ENCODE results near the gene SSC5D.

The SSC5D gene

DNA sequence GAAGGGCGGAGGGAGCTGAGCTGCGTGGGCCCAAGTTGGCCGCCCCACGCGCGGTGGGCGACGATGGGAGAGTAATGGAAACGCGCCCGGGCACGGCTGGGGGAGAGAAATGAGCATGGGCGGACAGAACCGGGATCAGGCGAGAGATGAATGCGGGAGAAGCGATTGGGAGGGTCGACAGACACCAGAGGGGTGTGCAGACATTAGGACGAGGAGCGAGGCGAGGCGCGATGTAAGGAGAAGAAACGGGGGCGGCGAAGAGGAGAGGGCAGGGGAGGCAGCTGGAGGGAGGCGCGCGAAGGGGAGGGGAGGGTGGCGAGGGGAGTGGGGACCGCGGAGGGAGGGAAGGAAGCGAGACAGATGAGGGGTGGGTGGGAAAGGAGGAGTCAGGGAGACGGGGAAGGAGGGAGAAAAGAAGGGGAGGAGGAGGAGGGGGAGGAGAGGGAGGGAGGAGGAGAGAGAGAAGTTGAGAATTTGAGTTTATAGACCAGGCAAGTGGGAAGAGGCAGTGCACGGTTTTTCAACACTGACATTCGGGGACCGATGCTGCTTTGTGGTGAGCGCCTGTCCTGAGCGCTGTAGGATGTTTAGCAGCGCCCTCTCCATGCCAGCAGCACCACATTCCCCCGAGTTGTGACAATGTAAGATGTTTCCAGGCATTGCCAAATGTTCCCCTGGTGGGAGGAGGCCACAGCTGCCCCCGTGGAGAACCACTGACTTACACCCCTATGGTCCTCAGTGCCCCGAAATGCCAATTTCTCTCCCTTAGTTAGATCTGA is 45.0 kb upstream of the SSC5D start, which contains the start of gene SHISA7 (continued):
- peak; percentile 65 for TF ChIP-seq ZBTB17 (tag by site-specific recombination; IDR thresholded peaks at IDR 0.05)
- peak; percentile 89 for TF ChIP-seq SCRT2 (tag by site-specific recombination; IDR thresholded peaks at IDR 0.05)
- no peak for TF ChIP-seq ZNF521 (tag by site-specific recombination; IDR thresholded peaks at IDR 0.05)
- TF ChIP-seq ZNF221 (tag by site-specific recombination; IDR thresholded peaks at IDR 0.05; ENCODE audit: borderline replicate concordance), result no peak
- no peak; the same call in 1 of the 2 replicates for TF ChIP-seq ZBTB48 (tag by site-specific recombination; IDR thresholded peaks at IDR 0.05)
- TF ChIP-seq, protein P1, sequence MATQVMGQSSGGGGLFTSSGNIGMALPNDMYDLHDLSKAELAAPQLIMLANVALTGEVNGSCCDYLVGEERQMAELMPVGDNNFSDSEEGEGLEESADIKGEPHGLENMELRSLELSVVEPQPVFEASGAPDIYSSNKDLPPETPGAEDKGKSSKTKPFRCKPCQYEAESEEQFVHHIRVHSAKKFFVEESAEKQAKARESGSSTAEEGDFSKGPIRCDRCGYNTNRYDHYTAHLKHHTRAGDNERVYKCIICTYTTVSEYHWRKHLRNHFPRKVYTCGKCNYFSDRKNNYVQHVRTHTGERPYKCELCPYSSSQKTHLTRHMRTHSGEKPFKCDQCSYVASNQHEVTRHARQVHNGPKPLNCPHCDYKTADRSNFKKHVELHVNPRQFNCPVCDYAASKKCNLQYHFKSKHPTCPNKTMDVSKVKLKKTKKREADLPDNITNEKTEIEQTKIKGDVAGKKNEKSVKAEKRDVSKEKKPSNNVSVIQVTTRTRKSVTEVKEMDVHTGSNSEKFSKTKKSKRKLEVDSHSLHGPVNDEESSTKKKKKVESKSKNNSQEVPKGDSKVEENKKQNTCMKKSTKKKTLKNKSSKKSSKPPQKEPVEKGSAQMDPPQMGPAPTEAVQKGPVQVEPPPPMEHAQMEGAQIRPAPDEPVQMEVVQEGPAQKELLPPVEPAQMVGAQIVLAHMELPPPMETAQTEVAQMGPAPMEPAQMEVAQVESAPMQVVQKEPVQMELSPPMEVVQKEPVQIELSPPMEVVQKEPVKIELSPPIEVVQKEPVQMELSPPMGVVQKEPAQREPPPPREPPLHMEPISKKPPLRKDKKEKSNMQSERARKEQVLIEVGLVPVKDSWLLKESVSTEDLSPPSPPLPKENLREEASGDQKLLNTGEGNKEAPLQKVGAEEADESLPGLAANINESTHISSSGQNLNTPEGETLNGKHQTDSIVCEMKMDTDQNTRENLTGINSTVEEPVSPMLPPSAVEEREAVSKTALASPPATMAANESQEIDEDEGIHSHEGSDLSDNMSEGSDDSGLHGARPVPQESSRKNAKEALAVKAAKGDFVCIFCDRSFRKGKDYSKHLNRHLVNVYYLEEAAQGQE (tag by site-specific recombination; IDR thresholded peaks at IDR 0.05), result no peak
- TF ChIP-seq KLF1 (tag by site-specific recombination; IDR thresholded peaks at IDR 0.05), result peak; percentile 63; the same call in 1 of the 2 replicates
- TF ChIP-seq ZNF266 (tag by site-specific recombination; IDR thresholded peaks at IDR 0.05; ENCODE audit: low read depth), result no peak
- TF ChIP-seq ZNF114 (tag by site-specific recombination; IDR thresholded peaks at IDR 0.05), result no peak
- TF ChIP-seq PRDM1 (tag by site-specific recombination; IDR thresholded peaks at IDR 0.05), result no peak
- TF ChIP-seq ZNF19 (tag by site-specific recombination; IDR thresholded peaks at IDR 0.05; ENCODE audit: low read depth), result no peak
- TF ChIP-seq ZBTB21 (tag by site-specific recombination; IDR thresholded peaks at IDR 0.05), result no peak
- TF ChIP-seq, protein P2, sequence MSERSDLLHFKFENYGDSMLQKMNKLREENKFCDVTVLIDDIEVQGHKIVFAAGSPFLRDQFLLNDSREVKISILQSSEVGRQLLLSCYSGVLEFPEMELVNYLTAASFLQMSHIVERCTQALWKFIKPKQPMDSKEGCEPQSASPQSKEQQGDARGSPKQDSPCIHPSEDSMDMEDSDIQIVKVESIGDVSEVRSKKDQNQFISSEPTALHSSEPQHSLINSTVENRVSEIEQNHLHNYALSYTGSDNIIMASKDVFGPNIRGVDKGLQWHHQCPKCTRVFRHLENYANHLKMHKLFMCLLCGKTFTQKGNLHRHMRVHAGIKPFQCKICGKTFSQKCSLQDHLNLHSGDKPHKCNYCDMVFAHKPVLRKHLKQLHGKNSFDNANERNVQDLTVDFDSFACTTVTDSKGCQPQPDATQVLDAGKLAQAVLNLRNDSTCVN (tag by site-specific recombination; optimal IDR thresholded peaks at IDR 0.05), result peak; percentile 53
- no peak for TF ChIP-seq ZNF548 (tag by site-specific recombination; IDR thresholded peaks at IDR 0.05)
- TF ChIP-seq RBAK (tag by site-specific recombination; IDR thresholded peaks at IDR 0.05), result no peak
- TF ChIP-seq HOXD13 (CRISPR knock-in tag; IDR thresholded peaks at IDR 0.05; ENCODE audit: borderline replicate concordance), result no peak
- TF ChIP-seq ZNF639 (tag by site-specific recombination; IDR thresholded peaks at IDR 0.05), result no peak
- peak; percentile 77 for TF ChIP-seq ZNF335 (tag by site-specific recombination; conservative IDR thresholded peaks at IDR 0.05)
- TF ChIP-seq ZNF692 (tag by site-specific recombination; IDR thresholded peaks at IDR 0.05), result peak; percentile 37; the same call in 1 of the 2 replicates
- peak; percentile 43 for TF ChIP-seq SP2 (tag by site-specific recombination; IDR thresholded peaks at IDR 0.05)
- TF ChIP-seq ZNF239 (tag by site-specific recombination; IDR thresholded peaks at IDR 0.05), result no peak
- TF ChIP-seq ZNF830 (tag by site-specific recombination; IDR thresholded peaks at IDR 0.05; ENCODE audit: low read depth), result no peak
- TF ChIP-seq, protein P3, sequence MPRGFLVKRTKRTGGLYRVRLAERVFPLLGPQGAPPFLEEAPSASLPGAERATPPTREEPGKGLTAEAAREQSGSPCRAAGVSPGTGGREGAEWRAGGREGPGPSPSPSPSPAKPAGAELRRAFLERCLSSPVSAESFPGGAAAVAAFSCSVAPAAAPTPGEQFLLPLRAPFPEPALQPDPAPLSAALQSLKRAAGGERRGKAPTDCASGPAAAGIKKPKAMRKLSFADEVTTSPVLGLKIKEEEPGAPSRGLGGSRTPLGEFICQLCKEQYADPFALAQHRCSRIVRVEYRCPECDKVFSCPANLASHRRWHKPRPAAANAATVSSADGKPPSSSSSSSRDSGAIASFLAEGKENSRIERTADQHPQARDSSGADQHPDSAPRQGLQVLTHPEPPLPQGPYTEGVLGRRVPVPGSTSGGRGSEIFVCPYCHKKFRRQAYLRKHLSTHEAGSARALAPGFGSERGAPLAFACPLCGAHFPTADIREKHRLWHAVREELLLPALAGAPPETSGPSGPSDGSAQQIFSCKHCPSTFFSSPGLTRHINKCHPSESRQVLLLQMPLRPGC (tag by site-specific recombination; IDR thresholded peaks at IDR 0.05), result no peak
- TF ChIP-seq ZNF544 (tag by site-specific recombination; IDR thresholded peaks at IDR 0.05), result no peak
- no peak; the same call in 1 of the 2 replicates for TF ChIP-seq ZBTB10 (tag by site-specific recombination; IDR thresholded peaks at IDR 0.05)
- TF ChIP-seq ZNF121 (tag by site-specific recombination; IDR thresholded peaks at IDR 0.05), result no peak
- no peak for TF ChIP-seq ZNF580 (tag by site-specific recombination; IDR thresholded peaks at IDR 0.05)
- TF ChIP-seq ZNF677 (tag by site-specific recombination; IDR thresholded peaks at IDR 0.05), result no peak
